GM19035 (cell line): Measurements from ENCODE around the gene SPDYE1.

Experiments
- ATAC-seq: cut with Tn5 transposase; IDR thresholded peaks from one replicate; pipeline ENCODE4 v1.9.1; 2021; ENCODE audit not compliant: unreplicated experiment

SPDYE1 gene

DNA sequence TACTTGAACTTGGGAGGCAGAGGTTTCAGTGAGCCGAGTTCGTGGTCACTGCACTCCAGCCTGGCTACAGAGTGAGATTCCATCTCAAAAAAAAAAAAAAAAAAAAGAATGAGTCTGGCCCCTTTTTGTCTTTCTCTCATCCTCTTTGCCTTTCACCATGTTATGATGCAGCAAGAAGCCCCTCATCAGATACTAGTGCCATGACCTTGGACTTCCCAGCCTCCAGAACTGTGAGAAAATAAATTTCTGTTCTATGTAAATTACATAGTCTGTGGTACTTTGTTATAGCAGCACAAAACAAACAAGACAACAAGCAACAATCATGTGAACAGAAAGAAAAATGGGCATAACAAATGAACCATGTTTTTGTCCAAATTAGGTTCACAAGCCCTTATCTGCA is 44.5 kb downstream of the SPDYE1 start:
- no peak for ATAC-seq

DNA sequence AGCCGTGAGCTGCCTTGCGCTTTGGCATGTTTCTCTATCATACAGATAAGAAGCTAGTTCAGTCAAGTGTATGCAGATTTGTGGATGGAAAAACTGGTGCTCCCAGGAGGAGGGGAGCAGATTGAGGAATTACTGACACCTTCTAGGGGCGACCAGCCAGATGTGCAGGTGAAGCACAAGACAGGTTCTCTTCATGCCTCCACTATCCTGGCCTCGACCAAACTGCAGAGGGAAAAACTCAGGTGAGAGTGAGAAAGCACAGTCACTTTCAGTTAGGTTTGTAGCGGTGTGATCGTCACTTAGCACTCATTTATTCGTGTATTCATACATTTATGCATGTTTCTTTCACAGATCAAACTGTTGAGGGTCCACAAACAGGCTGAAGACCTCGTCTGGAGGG is 46.2 kb downstream of the SPDYE1 start:
- ATAC-seq = no peak

DNA sequence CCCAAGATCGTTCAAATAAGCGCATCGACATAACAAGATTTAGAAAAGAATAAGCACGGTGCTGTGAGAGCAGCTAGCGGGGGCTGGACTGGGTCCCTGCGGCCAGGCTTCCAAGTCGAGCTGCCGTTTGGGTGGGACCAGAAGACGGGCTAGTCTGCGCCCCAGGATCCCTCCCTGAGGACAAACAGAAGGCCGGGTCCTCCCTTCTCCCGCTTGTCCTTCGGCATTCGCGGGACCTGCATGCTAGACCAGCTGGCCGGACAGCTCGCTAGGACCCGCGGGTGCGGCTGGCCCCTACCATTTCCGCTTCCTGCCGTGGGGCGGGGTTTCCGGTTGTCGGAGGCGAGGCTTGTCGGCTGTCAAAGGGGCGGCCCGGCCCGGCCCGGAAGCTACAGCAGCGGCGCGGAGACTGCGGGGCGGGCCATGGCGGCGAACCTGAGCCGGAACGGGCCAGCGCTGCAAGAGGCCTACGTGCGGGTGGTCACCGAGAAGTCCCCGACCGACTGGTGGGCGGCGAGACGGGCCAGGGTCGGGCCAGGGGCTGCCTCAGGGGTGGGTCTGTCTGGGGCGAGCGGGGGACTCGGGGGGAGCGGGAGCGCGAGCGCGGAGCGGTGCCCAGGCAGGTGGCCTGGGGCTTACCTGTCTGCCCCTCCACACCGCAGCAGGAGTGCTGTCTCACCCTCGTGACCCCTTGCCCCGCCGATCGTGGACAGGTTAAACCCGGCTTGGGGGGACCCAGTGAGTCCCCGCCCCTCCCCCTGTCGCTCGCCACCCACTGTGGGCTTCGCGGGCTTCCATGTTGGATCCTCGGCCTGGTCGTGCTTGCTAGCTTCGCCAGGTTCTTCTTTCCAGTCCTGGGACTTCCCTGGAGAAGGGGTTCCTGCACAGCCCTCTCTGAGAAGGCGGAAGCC is 46.9 kb downstream of the SPDYE1 start, which contains the start of gene DBNL:
DBNL (plus strand) TSS at position 388 of the 911 bp plus-strand sequence; CDS start at position 424, 36 bp downstream.
- peak; percentile 72 for ATAC-seq

GRCh38 chr7:44045226-44046014 is 47.7 kb downstream of the SPDYE1 start:
- peak; percentile 24 for ATAC-seq

GRCh38 chr7:44046321-44047061 is 48.8 kb downstream of the SPDYE1 start:
- ATAC-seq = peak; percentile 45

GRCh38 chr7:44048031-44048795 is 50.5 kb downstream of the SPDYE1 start:
- no peak for ATAC-seq

GRCh38 chr7:44050121-44050914 is 52.6 kb downstream of the SPDYE1 start:
- ATAC-seq = no peak

GRCh38 chr7:44050915-44051560 is 53.3 kb downstream of the SPDYE1 start:
- ATAC-seq = no peak

GRCh38 chr7:44051611-44052220 is 54.0 kb downstream of the SPDYE1 start:
- no peak for ATAC-seq

GRCh38 chr7:44052771-44053365 is 55.2 kb downstream of the SPDYE1 start:
- ATAC-seq = no peak

DNA sequence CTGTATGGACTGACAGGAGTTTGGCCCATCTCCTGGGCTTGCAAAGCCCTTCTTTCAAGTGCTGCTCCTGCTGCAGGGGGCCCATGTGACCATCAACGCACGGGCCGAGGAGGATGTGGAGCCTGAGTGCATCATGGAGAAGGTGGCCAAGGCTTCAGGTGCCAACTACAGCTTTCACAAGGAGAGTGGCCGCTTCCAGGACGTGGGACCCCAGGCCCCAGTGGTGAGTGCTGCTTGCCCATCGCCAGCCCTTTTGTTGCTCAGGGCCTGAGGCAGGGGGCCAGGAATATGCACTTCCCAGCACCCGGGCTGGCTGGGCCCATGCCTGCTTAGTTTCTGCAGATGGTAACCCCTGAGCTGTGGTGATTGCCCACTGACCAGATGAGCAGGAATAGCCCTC is 59.0 kb downstream of the SPDYE1 start:
- ATAC-seq = no peak

DNA sequence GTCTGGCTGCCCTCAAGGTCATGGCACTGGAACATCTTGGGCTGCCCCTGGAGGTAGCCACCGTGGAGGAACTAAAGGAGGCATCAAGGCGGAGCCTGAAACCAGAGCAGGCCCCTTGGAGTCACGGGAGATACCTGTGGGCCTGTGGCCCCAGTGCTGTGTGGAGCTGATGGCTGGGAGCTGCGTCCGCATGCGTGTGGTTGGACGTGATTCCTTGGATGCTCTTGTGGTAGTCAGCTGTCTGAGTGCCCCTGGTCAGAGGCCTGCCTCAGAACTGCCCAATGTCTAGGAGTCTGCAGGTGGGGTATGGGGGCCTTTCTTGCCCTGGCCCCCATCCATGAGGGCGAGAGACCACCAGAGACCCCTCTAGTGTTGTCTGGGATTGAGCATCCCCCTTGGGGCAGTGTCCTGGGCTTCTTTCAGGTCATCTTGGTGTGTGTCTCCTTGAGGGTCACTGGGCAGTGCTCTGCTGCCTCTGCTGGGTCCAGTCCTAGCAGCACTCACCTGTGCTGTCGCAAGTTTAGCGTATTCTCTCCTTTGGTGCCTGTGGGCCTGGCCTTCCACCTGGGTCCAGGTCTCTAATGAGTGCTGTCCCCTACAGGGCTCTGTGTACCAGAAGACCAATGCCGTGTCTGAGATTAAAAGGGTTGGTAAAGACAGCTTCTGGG is 59.6 kb downstream of the SPDYE1 start:
- ATAC-seq = no peak

DNA sequence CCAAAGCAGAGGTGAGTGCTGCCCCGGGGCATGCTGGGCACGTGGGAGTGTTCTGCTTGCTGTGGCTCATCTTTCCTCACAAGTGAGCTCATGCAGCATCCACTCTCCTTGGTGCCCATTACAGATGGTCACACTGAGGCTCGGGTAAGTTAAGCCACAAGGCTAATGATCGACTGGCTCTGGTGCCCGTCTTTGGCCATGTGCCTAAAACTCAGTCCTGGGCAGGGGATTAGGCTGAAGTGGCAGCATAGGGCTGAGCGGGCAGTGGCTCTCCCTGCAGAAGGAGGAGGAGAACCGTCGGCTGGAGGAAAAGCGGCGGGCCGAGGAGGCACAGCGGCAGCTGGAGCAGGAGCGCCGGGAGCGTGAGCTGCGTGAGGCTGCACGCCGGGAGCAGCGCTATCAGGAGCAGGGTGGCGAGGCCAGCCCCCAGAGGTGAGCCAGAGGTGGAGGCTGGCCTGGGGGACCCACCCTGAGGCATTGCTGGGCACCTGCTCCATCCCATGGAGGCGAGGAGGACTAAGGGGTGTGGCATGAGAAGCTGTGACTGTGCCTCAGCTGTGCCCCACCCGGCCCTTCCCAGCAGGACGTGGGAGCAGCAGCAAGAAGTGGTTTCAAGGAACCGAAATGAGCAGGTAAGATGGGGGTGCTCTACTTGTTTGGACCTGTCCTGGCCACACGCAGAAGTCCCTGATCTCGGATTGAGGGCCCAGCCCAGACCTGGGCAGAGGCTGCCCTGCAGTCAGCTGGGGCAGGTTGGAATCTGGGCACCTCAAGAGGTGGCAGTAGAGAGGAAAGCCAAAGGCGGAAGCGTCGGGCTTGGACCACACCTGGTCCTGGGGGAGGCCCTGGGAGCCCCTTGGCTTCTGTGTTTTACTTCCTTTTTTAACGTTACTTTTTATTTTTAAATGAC is 60.4 kb downstream of the SPDYE1 start:
- peak; percentile 19 for ATAC-seq

DNA sequence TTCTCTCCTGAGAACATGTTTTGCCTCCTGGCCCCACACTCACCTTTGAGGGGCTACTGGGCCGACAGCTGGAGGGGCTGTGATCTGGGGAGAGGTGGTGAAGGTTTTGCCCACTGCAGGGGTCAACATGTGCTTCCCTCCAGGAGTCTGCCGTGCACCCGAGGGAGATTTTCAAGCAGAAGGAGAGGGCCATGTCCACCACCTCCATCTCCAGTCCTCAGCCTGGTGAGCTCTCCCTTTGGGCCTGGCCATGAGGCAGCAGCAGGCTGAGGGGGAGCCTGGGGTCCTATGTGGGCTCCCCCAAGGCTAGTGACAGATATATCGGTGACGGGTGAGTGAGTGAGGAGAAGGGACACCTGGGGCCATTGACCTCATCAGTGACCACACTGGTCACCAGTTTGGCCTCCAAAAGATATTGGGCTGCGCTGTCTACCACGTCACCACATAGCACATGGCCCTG is 61.1 kb downstream of the SPDYE1 start:
- ATAC-seq = no peak

DNA sequence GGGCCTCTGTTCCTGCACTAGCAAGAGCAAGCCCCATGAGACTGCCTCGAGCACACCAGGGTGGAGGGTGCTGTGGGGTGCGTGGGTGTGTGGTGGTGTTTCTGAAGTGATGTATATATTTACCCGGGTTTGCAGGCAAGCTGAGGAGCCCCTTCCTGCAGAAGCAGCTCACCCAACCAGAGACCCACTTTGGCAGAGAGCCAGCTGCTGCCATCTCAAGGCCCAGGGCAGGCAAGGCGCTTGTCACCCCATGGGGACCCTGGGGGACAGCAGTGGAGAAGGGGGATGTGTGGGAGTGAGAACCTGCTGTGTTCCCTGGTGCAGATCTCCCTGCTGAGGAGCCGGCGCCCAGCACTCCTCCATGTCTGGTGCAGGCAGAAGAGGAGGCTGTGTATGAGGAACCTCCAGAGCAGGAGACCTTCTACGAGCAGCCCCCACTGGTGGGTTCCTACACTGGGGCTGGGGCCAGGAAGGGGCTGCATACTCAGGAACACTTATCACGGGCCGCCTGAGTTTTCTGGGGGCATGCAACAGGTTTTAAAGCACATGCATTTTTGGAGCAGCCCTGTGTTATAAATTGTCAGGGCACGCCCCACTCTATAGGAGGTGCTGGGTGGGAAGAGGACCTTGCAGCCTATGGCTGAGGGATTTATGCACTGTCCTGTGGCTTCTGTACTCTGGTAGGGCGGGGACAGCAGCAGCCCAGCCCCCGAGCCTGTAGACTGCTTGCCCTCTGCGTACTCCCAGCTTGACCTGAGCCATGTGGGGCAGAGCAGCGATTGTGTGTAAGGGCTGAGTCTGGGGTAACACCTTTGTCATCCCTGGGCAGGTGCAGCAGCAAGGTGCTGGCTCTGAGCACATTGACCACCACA is 61.8 kb downstream of the SPDYE1 start:
- peak; percentile 59 for ATAC-seq
